Brain microvascular endothelial cell (primary cell): ENCODE data around the gene DHRS3.
A peak's percentile ranks its signal among the peaks of the same experiment; 100 is the strongest.
"Not testable (repeated sequence)": the region's sequence is repeated elsewhere in the genome, so short reads cannot be mapped to it uniquely, and the experiment has no call there.

Source experiments
- DNase-seq: peaks from one replicate; pipeline ENCODE4 v3.0.0-alpha.2; 2020
- H3K27ac ChIP-seq: fragments of 250-450 bp; sonication (Bioruptor Pico); 2 replicates; pipeline ENCODE4 v1.5.1; 2020; ENCODE audit warnings: mild to moderate bottlenecking, moderate library complexity
- H3K27me3 ChIP-seq: fragments of 250-450 bp; sonication (Bioruptor Pico); replicated peaks from 2 replicates; pipeline ENCODE4 v1.5.1; 2020; ENCODE audit warnings: mild to moderate bottlenecking
- H3K36me3 ChIP-seq: fragments of 250-450 bp; sonication (Bioruptor Pico); replicated peaks from 2 replicates; pipeline ENCODE4 v1.5.1; 2020; ENCODE audit warnings: mild to moderate bottlenecking
- H3K4me3 ChIP-seq: 2 replicates; pipeline ENCODE4 v1.5.1; 2011; ENCODE audit warnings: low read depth, mild to moderate bottlenecking, control low read depth, low read length, moderate library complexity
- in situ Hi-C: cut with HindIII; loops from 2 replicates; pipeline ENCODE4 v1.10.0; 2017; ENCODE audit warnings: low sequenced_read_pairs, low pct_ligation_motif_present
- TF ChIP-seq, protein P1 (sequence below): IDR thresholded peaks from 2 replicates; pipeline ENCODE4 v1.5.1; 2011; ENCODE audit warnings: low read depth, mild to moderate bottlenecking, moderate library complexity, low read length, control low read depth, inconsistent platforms; ENCODE audit errors: missing control alignments

Gene DHRS3

GRCh38 chr1:12658531-12659453 is 40.8 kb upstream of the DHRS3 start:
- no peaks in the 10 kb centered on the region for H3K36me3 ChIP-seq
- H3K27ac ChIP-seq = no peak overlapping the region
- no peaks in the 10 kb centered on the region for H3K27me3 ChIP-seq
- in situ Hi-C loops = no loop called here
- no peak overlapping the region for H3K4me3 ChIP-seq
- TF ChIP-seq, protein P1, sequence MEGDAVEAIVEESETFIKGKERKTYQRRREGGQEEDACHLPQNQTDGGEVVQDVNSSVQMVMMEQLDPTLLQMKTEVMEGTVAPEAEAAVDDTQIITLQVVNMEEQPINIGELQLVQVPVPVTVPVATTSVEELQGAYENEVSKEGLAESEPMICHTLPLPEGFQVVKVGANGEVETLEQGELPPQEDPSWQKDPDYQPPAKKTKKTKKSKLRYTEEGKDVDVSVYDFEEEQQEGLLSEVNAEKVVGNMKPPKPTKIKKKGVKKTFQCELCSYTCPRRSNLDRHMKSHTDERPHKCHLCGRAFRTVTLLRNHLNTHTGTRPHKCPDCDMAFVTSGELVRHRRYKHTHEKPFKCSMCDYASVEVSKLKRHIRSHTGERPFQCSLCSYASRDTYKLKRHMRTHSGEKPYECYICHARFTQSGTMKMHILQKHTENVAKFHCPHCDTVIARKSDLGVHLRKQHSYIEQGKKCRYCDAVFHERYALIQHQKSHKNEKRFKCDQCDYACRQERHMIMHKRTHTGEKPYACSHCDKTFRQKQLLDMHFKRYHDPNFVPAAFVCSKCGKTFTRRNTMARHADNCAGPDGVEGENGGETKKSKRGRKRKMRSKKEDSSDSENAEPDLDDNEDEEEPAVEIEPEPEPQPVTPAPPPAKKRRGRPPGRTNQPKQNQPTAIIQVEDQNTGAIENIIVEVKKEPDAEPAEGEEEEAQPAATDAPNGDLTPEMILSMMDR = peak; percentile 96
- DNase-seq = peak; percentile 66

DNA sequence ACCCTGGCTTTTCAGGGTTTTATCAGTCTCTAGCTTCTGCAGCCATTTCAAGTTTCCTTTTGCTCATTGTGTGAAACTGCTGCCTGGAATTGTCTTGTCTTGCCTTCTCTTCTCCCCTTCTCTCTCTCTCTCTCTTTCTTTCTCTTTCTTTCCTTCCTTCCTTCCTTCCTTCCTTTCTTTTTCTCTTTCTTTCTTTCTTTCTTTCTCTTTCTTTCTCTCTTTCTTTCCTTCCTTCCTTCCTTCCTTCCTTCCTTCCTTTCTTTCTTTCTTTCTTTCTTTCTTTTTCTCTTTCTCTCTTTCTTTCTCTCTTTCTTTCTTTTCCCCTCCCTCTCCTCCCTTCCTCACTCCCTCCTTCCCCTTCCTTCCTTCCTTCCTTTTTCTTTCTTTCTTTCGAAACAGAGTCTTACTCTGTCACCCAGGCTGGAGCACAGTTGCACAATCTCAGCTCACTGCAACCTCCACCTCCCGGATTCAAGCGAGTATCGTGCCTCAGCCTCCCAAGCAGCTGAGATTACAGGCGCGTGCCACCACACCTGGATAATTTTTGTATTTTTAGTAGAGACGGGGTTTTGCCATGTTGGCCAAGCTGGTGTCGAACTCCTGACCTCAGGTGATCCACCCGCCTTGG is 40.0 kb upstream of the DHRS3 start:
- H3K27ac ChIP-seq, H3K36me3 ChIP-seq, DNase-seq, in situ Hi-C loops, H3K4me3 ChIP-seq, H3K27me3 ChIP-seq: not testable (repeated sequence)

- Histone ChIP-seq H3K27ac (no peak overlapping the region), H3K36me3 (no peaks in the 10 kb centered on the region), H3K4me3 (no peak overlapping the region), H3K27me3 (no peaks in the 10 kb centered on the region)
- TF ChIP-seq, protein P1 = no peak
- in situ Hi-C loops = no loop called here
- no peak for DNase-seq
These were observed 39.3 kb upstream of the DHRS3 start for GRCh38 chr1:12657060-12657884.

- no peak for DNase-seq
- TF ChIP-seq, protein P1 = no peak
- H3K27me3 ChIP-seq = no peaks in the 10 kb centered on the region
- no peak overlapping the region for H3K27ac ChIP-seq
- H3K36me3 ChIP-seq = no peaks in the 10 kb centered on the region
- in situ Hi-C loops = no loop called here
- H3K4me3 ChIP-seq = no peak overlapping the region
These were observed 38.6 kb upstream of the DHRS3 start for GRCh38 chr1:12656575-12656974.

DNA sequence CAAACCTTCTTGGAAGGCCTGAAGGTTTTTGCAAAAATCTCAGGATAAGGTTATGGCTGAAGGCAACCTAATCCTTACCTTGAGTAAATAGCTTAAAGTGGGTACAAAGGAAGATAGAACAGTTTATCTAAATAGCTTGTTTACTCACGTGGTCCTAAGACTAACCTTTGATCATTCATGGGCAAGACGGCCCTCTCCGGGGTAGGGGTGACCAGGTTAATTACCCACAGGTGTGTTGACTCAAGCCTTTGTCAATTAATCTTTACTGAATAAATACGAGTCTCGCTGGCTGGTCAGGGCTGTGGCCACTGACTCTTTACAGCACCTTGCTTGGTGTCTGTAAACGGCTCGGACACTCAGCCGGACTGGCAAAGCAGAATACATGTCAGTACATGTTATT is 36.6 kb upstream of the DHRS3 start:
- DNase-seq = no peak
- Histone ChIP-seq H3K36me3 (no peaks in the 10 kb centered on the region), H3K4me3 (no peak overlapping the region), H3K27ac (no peak overlapping the region), H3K27me3 (no peaks in the 10 kb centered on the region)
- in situ Hi-C loops = no loop called here
- TF ChIP-seq, protein P1 = no peak

- no peak overlapping the region for H3K4me3 ChIP-seq
- no peaks in the 10 kb centered on the region for H3K27me3 ChIP-seq
- TF ChIP-seq, protein P1 = no peak
- DNase-seq = no peak
- in situ Hi-C loops = no loop called here
- no peaks in the 10 kb centered on the region for H3K36me3 ChIP-seq
- H3K27ac ChIP-seq = no peak overlapping the region
These were observed 36.1 kb upstream of the DHRS3 start for GRCh38 chr1:12654004-12654567.
